Femur (tissue), 1 donor: ENCODE measurements around the gene GRID2.

Experiments used
- DNase-seq: peaks from one replicate; pipeline ENCODE4 v3.0.0-alpha.2; 2017

GRID2 gene

GRCh38 chr4:93127489-93127888 lies 823.7 kb downstream of the GRID2 start:
- no peak for DNase-seq

- no peak for DNase-seq
These were observed 828.9 kb downstream of the GRID2 start for GRCh38 chr4:93132631-93133030.

GRCh38 chr4:93139118-93139517 lies 835.4 kb downstream of the GRID2 start:
- DNase-seq: no peak

GRCh38 chr4:93143902-93144301 lies 840.1 kb downstream of the GRID2 start:
- no peak for DNase-seq

GRCh38 chr4:93144644-93145043 lies 840.9 kb downstream of the GRID2 start:
- no peak for DNase-seq

- DNase-seq: no peak
These were observed 843.9 kb downstream of the GRID2 start for GRCh38 chr4:93147524-93148212.

- DNase-seq: no peak
These were observed 848.7 kb downstream of the GRID2 start for GRCh38 chr4:93152491-93152890.

- no peak for DNase-seq
These were observed 854.2 kb downstream of the GRID2 start for GRCh38 chr4:93157986-93158385.

GRCh38 chr4:93168053-93168452 lies 864.3 kb downstream of the GRID2 start:
- DNase-seq: no peak

- DNase-seq: no peak
These were observed 866.2 kb downstream of the GRID2 start for GRCh38 chr4:93169966-93170365.

- no peak for DNase-seq
These were observed 870.8 kb downstream of the GRID2 start for GRCh38 chr4:93174598-93174997.

- DNase-seq: no peak
These were observed 874.5 kb downstream of the GRID2 start for GRCh38 chr4:93178279-93178678.

- no peak for DNase-seq
These were observed 875.3 kb downstream of the GRID2 start for GRCh38 chr4:93179044-93179443.

GRCh38 chr4:93182722-93183121 lies 879.0 kb downstream of the GRID2 start:
- DNase-seq: no peak

- no peak for DNase-seq
These were observed 879.8 kb downstream of the GRID2 start for GRCh38 chr4:93183576-93183975.

GRCh38 chr4:93184053-93184452 lies 880.3 kb downstream of the GRID2 start:
- no peak for DNase-seq

- DNase-seq: no peak
These were observed 883.1 kb downstream of the GRID2 start for GRCh38 chr4:93186846-93187245.

GRCh38 chr4:93187466-93187865 lies 883.7 kb downstream of the GRID2 start:
- no peak for DNase-seq

GRCh38 chr4:93187892-93188291 lies 884.1 kb downstream of the GRID2 start:
- DNase-seq: no peak

GRCh38 chr4:93199492-93199891 lies 895.7 kb downstream of the GRID2 start:
- peak; percentile 27 for DNase-seq

- no peak for DNase-seq
These were observed 897.8 kb downstream of the GRID2 start for GRCh38 chr4:93201471-93202096.

GRCh38 chr4:93203708-93204107 lies 899.9 kb downstream of the GRID2 start:
- no peak for DNase-seq

- no peak for DNase-seq
These were observed 908.5 kb downstream of the GRID2 start for GRCh38 chr4:93212250-93212649.

- DNase-seq: no peak
These were observed 912.9 kb downstream of the GRID2 start for GRCh38 chr4:93216646-93217045.

- no peak for DNase-seq
These were observed 913.7 kb downstream of the GRID2 start for GRCh38 chr4:93217431-93217830.
